ENCODE data around the gene SLC22A16.
A peak's percentile ranks its signal among the peaks of the same experiment; 100 is the strongest.

SLC22A16 gene

DNA sequence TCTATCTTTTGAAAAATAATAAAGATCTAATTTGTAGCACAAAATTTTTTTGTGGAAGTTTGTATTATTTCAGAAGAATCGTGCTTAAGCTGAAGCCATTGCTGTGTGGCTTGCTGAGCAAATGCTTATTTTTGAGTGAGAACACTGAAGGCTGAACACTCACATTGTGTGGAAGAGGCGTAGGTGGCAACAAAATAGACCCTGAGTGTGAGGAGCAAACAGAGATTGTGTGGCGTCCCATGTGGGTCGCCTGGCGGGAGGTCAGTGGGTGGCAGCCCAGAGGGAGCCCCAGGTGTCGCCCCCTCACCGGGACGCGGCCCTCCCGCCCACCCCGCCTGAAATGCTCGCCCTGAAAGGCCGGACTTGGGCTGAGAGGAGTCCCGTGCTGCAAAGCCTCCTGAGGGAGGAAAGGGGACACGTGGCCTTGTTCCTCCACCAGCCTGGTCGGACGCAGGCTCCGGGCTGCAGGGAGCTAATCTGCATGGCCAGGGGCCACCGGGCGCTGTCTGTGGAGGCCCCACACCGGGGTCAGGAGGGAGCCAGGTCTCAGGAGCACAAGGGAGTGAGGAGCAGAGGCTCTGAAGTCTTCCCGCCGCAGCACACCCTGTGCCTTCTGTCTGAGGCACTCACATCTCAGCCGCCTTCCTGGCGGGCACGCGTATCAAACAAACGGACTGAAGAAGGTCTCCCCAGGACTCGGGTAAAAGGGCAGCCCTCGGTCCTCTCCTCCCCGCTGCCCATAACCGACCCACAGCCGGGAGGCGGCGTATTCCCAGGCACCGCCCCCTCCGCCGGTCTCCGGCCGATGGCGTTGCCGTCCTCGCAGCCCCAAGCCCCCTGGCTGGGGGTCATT lies 77.0 kb downstream of the SLC22A16 start:
- DNase-seq (ENCODE audit: low spot score) (no peak), ATAC-seq (ENCODE audit: low read depth) (no peak)
- no peak overlapping the region for H3K4me3 ChIP-seq (ENCODE audit: severe bottlenecking)

DNA sequence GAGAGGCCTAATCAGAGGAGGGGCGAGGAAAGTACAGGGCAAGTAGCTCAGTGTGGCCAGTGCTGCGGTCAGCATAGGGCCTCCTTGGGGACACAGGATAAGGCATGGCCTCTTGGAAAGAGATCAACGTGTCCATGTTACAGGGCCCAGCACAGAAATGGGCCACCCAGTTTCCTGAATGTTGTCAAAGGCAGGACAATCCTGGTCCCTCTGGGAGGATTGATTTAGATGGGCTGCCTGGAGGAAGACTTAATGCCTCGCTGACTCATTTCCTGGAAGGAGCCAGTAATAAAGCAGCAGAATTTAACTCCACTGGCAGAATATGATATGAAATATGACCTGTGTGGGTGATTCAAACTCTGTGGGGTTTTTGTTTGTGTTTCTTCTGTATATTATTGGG lies 77.6 kb downstream of the SLC22A16 start:
- no peaks in the 10 kb centered on the region for H3K27me3 ChIP-seq (ENCODE audit: insufficient read depth, poor library complexity, severe bottlenecking)
- no peak overlapping the region for H3K4me3 ChIP-seq (ENCODE audit: severe bottlenecking)
- no peak overlapping the region for H3K27ac ChIP-seq (ENCODE audit: poor library complexity, severe bottlenecking)
- no peaks in the 10 kb centered on the region for H3K4me1 ChIP-seq (ENCODE audit: insufficient read depth, poor library complexity, severe bottlenecking)
- no peak for DNase-seq (ENCODE audit: low spot score)
- TF ChIP-seq, protein P1, sequence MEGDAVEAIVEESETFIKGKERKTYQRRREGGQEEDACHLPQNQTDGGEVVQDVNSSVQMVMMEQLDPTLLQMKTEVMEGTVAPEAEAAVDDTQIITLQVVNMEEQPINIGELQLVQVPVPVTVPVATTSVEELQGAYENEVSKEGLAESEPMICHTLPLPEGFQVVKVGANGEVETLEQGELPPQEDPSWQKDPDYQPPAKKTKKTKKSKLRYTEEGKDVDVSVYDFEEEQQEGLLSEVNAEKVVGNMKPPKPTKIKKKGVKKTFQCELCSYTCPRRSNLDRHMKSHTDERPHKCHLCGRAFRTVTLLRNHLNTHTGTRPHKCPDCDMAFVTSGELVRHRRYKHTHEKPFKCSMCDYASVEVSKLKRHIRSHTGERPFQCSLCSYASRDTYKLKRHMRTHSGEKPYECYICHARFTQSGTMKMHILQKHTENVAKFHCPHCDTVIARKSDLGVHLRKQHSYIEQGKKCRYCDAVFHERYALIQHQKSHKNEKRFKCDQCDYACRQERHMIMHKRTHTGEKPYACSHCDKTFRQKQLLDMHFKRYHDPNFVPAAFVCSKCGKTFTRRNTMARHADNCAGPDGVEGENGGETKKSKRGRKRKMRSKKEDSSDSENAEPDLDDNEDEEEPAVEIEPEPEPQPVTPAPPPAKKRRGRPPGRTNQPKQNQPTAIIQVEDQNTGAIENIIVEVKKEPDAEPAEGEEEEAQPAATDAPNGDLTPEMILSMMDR (IDR thresholded peaks at IDR 0.05; ENCODE audit: poor library complexity, severe bottlenecking), result no peak
- peak; percentile 67; the same call in 2 of the 3 replicates for ATAC-seq (ENCODE audit: low read depth)
- no peaks in the 10 kb centered on the region for H3K9me3 ChIP-seq (ENCODE audit: severe bottlenecking)
- H3K36me3 ChIP-seq (ENCODE audit: low read depth), result no peaks in the 10 kb centered on the region

More for the DNA sequence above, 77.0 kb downstream of the SLC22A16 start:
- H3K36me3 ChIP-seq (ENCODE audit: low read depth), result no peaks in the 10 kb centered on the region
- H3K9me3 ChIP-seq (ENCODE audit: severe bottlenecking), result no peaks in the 10 kb centered on the region
- H3K27ac ChIP-seq (ENCODE audit: poor library complexity, severe bottlenecking), result no peak overlapping the region
- TF ChIP-seq, protein P1 (IDR thresholded peaks at IDR 0.05; ENCODE audit: poor library complexity, severe bottlenecking), result no peak
- no peaks in the 10 kb centered on the region for H3K27me3 ChIP-seq (ENCODE audit: insufficient read depth, poor library complexity, severe bottlenecking)
- no peaks in the 10 kb centered on the region for H3K4me1 ChIP-seq (ENCODE audit: insufficient read depth, poor library complexity, severe bottlenecking)

GRCh38 chr6:110395221-110395620 lies 81.2 kb downstream of the SLC22A16 start:
- DNase-seq (ENCODE audit: low spot score) (no peak), ATAC-seq (ENCODE audit: low read depth) (no peak)
- TF ChIP-seq, protein P1 (IDR thresholded peaks at IDR 0.05; ENCODE audit: poor library complexity, severe bottlenecking), result no peak
- Histone ChIP-seq H3K4me3 (ENCODE audit: severe bottlenecking) (no peak overlapping the region), H3K4me1 (ENCODE audit: insufficient read depth, poor library complexity, severe bottlenecking) (no peaks in the 10 kb centered on the region), H3K27me3 (ENCODE audit: insufficient read depth, poor library complexity, severe bottlenecking) (no peaks in the 10 kb centered on the region), H3K9me3 (ENCODE audit: severe bottlenecking) (no peaks in the 10 kb centered on the region), H3K27ac (ENCODE audit: poor library complexity, severe bottlenecking) (no peak overlapping the region), H3K36me3 (ENCODE audit: low read depth) (no peaks in the 10 kb centered on the region)

DNA sequence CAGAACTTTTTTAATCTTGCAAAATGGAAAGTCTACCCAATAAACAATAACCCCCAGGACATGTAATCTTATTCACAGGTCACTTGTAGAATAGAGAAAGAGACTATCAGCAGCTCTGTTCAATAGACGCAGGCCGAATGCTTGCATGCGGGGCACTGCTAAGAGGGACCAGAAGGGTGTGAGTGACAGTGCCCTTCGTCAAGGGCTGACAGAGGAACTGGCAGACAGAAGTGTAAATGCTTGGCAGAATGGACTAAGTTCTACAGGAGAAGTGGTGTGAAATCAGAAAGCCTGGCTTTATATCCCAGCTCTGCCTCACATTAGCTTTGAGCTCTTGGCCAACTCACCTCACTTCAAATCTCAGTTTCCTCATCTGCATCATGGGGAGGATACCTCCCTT lies 82.0 kb downstream of the SLC22A16 start:
- no peaks in the 10 kb centered on the region for H3K9me3 ChIP-seq (ENCODE audit: severe bottlenecking)
- TF ChIP-seq, protein P1 (IDR thresholded peaks at IDR 0.05; ENCODE audit: poor library complexity, severe bottlenecking), result no peak

GRCh38 chr6:110392727-110393126 lies 83.7 kb downstream of the SLC22A16 start:
- ATAC-seq (ENCODE audit: low read depth) (no peak), DNase-seq (ENCODE audit: low spot score) (no peak)
- Histone ChIP-seq H3K4me1 (ENCODE audit: insufficient read depth, poor library complexity, severe bottlenecking) (no peaks in the 10 kb centered on the region), H3K36me3 (ENCODE audit: low read depth) (no peaks in the 10 kb centered on the region), H3K27me3 (ENCODE audit: insufficient read depth, poor library complexity, severe bottlenecking) (no peaks in the 10 kb centered on the region), H3K27ac (ENCODE audit: poor library complexity, severe bottlenecking) (no peak overlapping the region), H3K9me3 (ENCODE audit: severe bottlenecking) (no peaks in the 10 kb centered on the region), H3K4me3 (ENCODE audit: severe bottlenecking) (no peak overlapping the region)
- TF ChIP-seq, protein P1 (IDR thresholded peaks at IDR 0.05; ENCODE audit: poor library complexity, severe bottlenecking), result no peak

More for the DNA sequence above, 82.0 kb downstream of the SLC22A16 start:
- Histone ChIP-seq H3K27me3 (ENCODE audit: insufficient read depth, poor library complexity, severe bottlenecking) (no peaks in the 10 kb centered on the region), H3K27ac (ENCODE audit: poor library complexity, severe bottlenecking) (no peak overlapping the region), H3K36me3 (ENCODE audit: low read depth) (no peaks in the 10 kb centered on the region), H3K4me3 (ENCODE audit: severe bottlenecking) (no peak overlapping the region), H3K4me1 (ENCODE audit: insufficient read depth, poor library complexity, severe bottlenecking) (no peaks in the 10 kb centered on the region)
- ATAC-seq (ENCODE audit: low read depth), result no peak
- no peak for DNase-seq (ENCODE audit: low spot score)
